Measurements from ENCODE around the gene MEGF9. TPM values are rescaled to one million over a fixed set of nuclear protein-coding genes. Genes with fewer than 3 reads are reported as not detected.

MEGF9 gene
- total RNA-seq, 3 donors from 2014 or later = 6.3 to 16.7 (median 9.3) TPM

- H3K4me1 ChIP-seq (ENCODE audit: low read depth) = no peaks in the 10 kb centered on the region
- DNase-seq (peak in 1 of 3 donors; percentile 20), ATAC-seq (peak; percentile 91)
- intact Hi-C loops (cut with DNase I, micrococcal nuclease) = no loop called here
- H3K9me3 ChIP-seq = no peaks in the 10 kb centered on the region
- no peaks in the 10 kb centered on the region for H3K36me3 ChIP-seq (ENCODE audit: low read depth)
- no peak overlapping the region for H3K4me3 ChIP-seq
- peak; percentile 16 for TF ChIP-seq CTCF (IDR thresholded peaks at IDR 0.05)
Measured at GRCh38 chr9:120742951-120743416, 28.7 kb upstream of the MEGF9 start.

GRCh38 chr9:120741701-120742100 is 27.4 kb upstream of the MEGF9 start:
- TF ChIP-seq CTCF (IDR thresholded peaks at IDR 0.05) = no peak
- ATAC-seq = no peak
- Histone ChIP-seq H3K4me3 (no peak overlapping the region), H3K36me3 (ENCODE audit: low read depth) (no peaks in the 10 kb centered on the region), H3K9me3 (no peaks in the 10 kb centered on the region), H3K4me1 (ENCODE audit: low read depth) (no peaks in the 10 kb centered on the region)
- DNase-seq = no peak
- intact Hi-C loops (cut with DNase I, micrococcal nuclease) = no loop called here

GRCh38 chr9:120741191-120741590 is 26.9 kb upstream of the MEGF9 start:
- H3K4me1 ChIP-seq (ENCODE audit: low read depth) = no peaks in the 10 kb centered on the region
- H3K9me3 ChIP-seq = no peaks in the 10 kb centered on the region
- TF ChIP-seq CTCF (IDR thresholded peaks at IDR 0.05) = no peak
- ATAC-seq (no peak), DNase-seq (no peak)
- H3K4me3 ChIP-seq = no peak overlapping the region
- no peaks in the 10 kb centered on the region for H3K36me3 ChIP-seq (ENCODE audit: low read depth)
- intact Hi-C loops (cut with DNase I, micrococcal nuclease) = no loop called here

GRCh38 chr9:120740132-120740531 is 25.9 kb upstream of the MEGF9 start:
- intact Hi-C loops (cut with DNase I, micrococcal nuclease) = no loop called here
- DNase-seq (no peak), ATAC-seq (no peak)
- Histone ChIP-seq H3K4me1 (ENCODE audit: low read depth) (no peaks in the 10 kb centered on the region), H3K4me3 (no peak overlapping the region), H3K36me3 (ENCODE audit: low read depth) (no peaks in the 10 kb centered on the region), H3K9me3 (no peaks in the 10 kb centered on the region)
- TF ChIP-seq CTCF (IDR thresholded peaks at IDR 0.05) = no peak

- intact Hi-C loops (cut with DNase I, micrococcal nuclease) = no loop called here
- no peak for ATAC-seq
- H3K4me1 ChIP-seq (ENCODE audit: low read depth) = no peaks in the 10 kb centered on the region
Measured at GRCh38 chr9:120737416-120738165, 23.3 kb upstream of the MEGF9 start.

More at GRCh38 chr9:120737416-120738165, 23.3 kb upstream of the MEGF9 start:
- H3K36me3 ChIP-seq (ENCODE audit: low read depth) = no peaks in the 10 kb centered on the region
- no peak for DNase-seq
- H3K9me3 ChIP-seq = no peaks in the 10 kb centered on the region
- H3K4me3 ChIP-seq = no peak overlapping the region
- no peak for TF ChIP-seq CTCF (IDR thresholded peaks at IDR 0.05)
